Nephron progenitor cell (in vitro differentiated cells): ENCODE results near the gene NAPG.
A peak's percentile ranks its signal among the peaks of the same experiment; 100 is the strongest.
"Not testable (repeated sequence)": the region's sequence is repeated elsewhere in the genome, so short reads cannot be mapped to it uniquely, and the experiment has no call there.

ENCODE experiments used
- DNase-seq: peaks from one replicate; pipeline ENCODE4 v3.0.0; 2021
- H3K27ac Mint-ChIP-seq: 2 replicates; pipeline ENCODE4 v1.8.0; 2021; ENCODE audit warnings: mild to moderate bottlenecking, moderate library complexity, mixed read lengths
- H3K27me3 Mint-ChIP-seq: 2 replicates; pipeline ENCODE4 v1.8.0; 2021; ENCODE audit warnings: mild to moderate bottlenecking, low read depth, mixed read lengths; ENCODE audit not compliant: poor library complexity
- H3K36me3 Mint-ChIP-seq: 2 replicates; pipeline ENCODE4 v1.8.0; 2021; ENCODE audit warnings: low read depth, mixed read lengths
- H3K4me1 Mint-ChIP-seq: 2 replicates; pipeline ENCODE4 v1.8.0; 2021; ENCODE audit warnings: mixed read lengths
- H3K4me3 Mint-ChIP-seq: 2 replicates; pipeline ENCODE4 v1.8.0; 2021; ENCODE audit warnings: mild to moderate bottlenecking, moderate library complexity, mixed read lengths
- H3K9me3 Mint-ChIP-seq: 2 replicates; pipeline ENCODE4 v1.8.0; 2021; ENCODE audit warnings: mild to moderate bottlenecking, moderate library complexity, mixed read lengths
- TF ChIP-seq, protein P1 (sequence below): fragments of 200-600 bp; sonication (generic); IDR thresholded peaks from 2 replicates; pipeline ENCODE4 v1.5.0; 2021; ENCODE audit warnings: antibody characterized with exemption

The NAPG gene

DNA sequence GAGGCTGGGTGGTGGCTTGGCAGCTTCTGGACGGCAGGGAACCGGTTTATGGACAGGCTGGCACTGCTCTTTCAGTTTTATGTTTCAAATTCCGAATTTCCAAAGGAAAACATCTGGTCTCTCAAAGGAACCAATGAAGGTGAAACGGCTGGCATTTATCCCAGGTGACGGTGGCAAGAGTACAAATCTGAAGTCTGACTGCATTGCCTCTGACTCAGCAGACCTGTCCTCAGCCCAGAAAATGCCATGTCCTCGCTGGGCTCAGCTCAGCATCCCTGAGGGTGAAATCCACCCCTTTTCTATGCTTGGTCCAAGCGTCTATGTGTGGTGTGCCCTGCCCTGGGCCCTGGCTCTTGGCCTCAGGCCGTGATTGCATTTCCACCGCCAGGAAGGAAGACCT lies 38.1 kb downstream of the NAPG start:
- Mint-ChIP-seq H3K27me3 (peaks cover 9% of the 10 kb centered on the region), H3K36me3 (no peaks in the 10 kb centered on the region), H3K9me3 (peaks cover 18% of the 10 kb centered on the region), H3K4me1 (peaks cover 41% of the 10 kb centered on the region), H3K27ac (no peak overlapping the region), H3K4me3 (no peak overlapping the region)
- TF ChIP-seq, protein P1, sequence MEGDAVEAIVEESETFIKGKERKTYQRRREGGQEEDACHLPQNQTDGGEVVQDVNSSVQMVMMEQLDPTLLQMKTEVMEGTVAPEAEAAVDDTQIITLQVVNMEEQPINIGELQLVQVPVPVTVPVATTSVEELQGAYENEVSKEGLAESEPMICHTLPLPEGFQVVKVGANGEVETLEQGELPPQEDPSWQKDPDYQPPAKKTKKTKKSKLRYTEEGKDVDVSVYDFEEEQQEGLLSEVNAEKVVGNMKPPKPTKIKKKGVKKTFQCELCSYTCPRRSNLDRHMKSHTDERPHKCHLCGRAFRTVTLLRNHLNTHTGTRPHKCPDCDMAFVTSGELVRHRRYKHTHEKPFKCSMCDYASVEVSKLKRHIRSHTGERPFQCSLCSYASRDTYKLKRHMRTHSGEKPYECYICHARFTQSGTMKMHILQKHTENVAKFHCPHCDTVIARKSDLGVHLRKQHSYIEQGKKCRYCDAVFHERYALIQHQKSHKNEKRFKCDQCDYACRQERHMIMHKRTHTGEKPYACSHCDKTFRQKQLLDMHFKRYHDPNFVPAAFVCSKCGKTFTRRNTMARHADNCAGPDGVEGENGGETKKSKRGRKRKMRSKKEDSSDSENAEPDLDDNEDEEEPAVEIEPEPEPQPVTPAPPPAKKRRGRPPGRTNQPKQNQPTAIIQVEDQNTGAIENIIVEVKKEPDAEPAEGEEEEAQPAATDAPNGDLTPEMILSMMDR = no peak
- no peak for DNase-seq

DNA sequence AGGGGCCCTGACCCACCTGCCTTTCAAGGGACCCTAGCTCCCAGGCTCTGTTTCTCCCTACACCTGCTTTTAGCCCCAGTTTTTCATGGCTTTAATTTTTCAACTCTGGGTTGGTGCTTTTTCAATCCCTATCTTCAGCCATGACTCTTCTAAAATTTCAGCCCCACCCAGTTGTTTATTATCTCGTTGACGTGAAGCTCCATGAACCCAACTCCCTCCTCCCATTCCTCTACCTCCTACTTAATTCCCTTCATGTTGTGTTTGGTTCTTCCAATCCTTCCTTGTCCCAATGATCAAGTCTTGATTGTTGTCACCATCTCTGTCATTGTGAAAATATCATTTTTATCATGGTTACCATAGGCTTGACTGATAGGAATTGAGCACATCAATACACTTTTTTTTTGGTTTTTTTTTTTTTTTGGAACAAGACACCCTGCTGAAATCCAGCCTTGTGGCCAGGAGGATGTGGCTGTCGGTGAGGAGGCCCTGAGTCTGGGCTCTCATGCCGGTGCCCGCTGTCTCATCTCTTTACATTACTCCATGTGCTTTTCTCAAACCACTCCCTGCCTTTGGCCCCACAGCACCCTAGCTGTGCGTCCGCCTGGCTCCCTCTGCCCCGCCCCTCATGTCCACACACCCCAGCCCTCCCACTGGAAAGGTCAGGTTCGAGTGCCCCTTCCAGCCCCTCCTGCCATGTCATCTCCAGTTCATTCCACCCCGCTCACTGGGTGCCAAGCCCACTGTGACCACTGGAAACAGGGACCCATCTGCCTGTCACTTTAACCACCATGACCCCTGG lies 39.3 kb downstream of the NAPG start:
- Mint-ChIP-seq H3K36me3 (no peaks in the 10 kb centered on the region), H3K4me1 (peaks cover 33% of the 10 kb centered on the region), H3K4me3 (no peak overlapping the region), H3K27me3 (peaks cover 7% of the 10 kb centered on the region), H3K27ac (no peak overlapping the region), H3K9me3 (peaks cover 25% of the 10 kb centered on the region)
- no peak for DNase-seq
- TF ChIP-seq, protein P1 = no peak

DNA sequence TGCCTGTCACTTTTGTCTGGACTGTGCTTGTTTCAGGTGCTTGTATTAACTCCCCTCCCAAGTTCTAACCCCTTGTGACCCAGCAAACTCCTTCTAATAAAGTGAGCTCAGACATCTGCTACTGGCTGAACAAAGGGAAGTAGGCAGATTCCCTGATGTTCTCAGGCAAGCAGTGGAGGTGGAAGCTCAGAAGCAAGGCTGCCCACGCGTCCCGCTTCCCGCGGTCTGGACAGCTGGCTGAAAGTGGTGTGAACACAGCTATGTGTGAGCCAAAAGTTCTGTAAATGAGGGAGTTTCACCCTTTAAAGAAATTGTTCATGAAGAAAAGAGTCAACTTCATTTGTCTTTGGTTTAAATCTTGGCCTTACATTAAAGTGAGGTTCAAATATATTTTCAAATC lies 40.0 kb downstream of the NAPG start:
- Mint-ChIP-seq H3K27ac (peak overlapping the region; percentile 82), H3K36me3 (no peaks in the 10 kb centered on the region), H3K27me3 (peaks cover 4% of the 10 kb centered on the region), H3K9me3 (peaks cover 25% of the 10 kb centered on the region), H3K4me1 (peaks cover 27% of the 10 kb centered on the region), H3K4me3 (no peak overlapping the region)
- no peak for DNase-seq
- TF ChIP-seq, protein P1 = no peak

DNA sequence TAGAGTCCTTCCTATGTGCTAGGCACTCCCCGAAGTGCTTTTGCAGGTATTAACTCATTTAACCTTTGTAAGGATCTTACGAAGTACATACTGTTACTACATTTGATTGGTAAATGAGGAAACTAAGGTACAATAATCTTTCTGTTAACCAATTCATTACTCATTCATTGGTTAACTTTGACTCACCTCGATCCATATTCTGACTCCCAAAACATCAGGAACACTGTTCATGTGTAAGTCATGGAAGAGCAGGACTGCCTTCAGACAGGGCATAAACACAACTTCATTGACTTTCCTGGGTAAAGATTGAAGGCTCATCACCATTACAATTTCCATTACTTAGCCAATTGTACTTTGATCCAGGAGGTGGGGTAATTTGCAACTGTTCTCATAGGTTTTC lies 40.6 kb downstream of the NAPG start:
- TF ChIP-seq, protein P1 = no peak

DNA sequence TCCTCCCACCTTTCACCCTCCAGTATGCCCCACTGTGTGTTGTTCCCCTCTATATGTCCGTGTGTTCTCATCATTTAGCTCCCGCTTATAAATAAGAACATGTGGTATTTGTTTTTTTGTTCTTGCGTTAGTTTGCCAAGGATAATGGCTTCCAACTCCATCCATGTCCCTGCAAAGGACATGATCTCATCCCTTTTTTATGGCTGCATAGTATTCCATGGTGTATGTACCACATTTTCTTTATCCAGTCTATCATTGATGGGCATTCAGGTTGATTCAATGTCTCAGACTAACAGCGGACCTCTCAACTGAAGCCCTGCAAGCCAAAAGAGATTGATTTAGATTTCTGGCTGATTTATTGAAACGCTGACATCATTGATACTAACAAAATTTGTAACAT lies 44.1 kb downstream of the NAPG start:
- H3K4me3 Mint-ChIP-seq, H3K27me3 Mint-ChIP-seq, H3K36me3 Mint-ChIP-seq, DNase-seq, H3K27ac Mint-ChIP-seq: not testable (repeated sequence)
- Mint-ChIP-seq H3K4me1 (peaks cover 10% of the 10 kb centered on the region), H3K9me3 (peaks cover 19% of the 10 kb centered on the region)

More for the DNA sequence above, 40.6 kb downstream of the NAPG start:
- H3K9me3 Mint-ChIP-seq = peaks cover 25% of the 10 kb centered on the region
- H3K27ac Mint-ChIP-seq = peak overlapping the region; percentile 82
- peaks cover 4% of the 10 kb centered on the region for H3K27me3 Mint-ChIP-seq
- H3K4me1 Mint-ChIP-seq = peaks cover 26% of the 10 kb centered on the region
- no peak for DNase-seq
- no peak overlapping the region for H3K4me3 Mint-ChIP-seq
- H3K36me3 Mint-ChIP-seq = no peaks in the 10 kb centered on the region

DNA sequence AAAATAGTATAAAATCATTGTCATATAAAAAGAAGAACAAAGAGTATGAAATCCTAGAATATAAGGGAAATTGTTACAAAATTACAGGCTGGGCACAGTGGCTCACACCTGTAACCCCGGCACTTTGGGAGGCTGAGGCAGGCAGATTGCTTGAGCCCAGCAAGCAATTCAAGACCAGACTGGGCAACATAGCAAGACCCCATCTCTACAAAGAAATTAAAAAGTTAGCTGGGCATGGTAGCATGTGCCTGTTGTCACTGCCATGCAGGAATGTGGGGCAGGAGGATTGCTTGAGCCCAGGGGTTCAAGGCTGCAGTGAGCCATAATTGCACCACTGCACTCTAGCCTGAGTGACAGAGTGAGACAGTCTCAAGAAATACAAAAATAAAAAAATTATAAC lies 44.8 kb downstream of the NAPG start:
- no peaks in the 10 kb centered on the region for H3K27me3 Mint-ChIP-seq
- peaks cover 12% of the 10 kb centered on the region for H3K9me3 Mint-ChIP-seq
- peaks cover 8% of the 10 kb centered on the region for H3K4me1 Mint-ChIP-seq
- no peak overlapping the region for H3K4me3 Mint-ChIP-seq
- TF ChIP-seq, protein P1 = no peak
- DNase-seq = no peak
- H3K36me3 Mint-ChIP-seq = no peaks in the 10 kb centered on the region
- H3K27ac Mint-ChIP-seq = no peak overlapping the region
